Loucy (cell line): Measurements from ENCODE around the gene ARHGEF17.

Experiments used
- H2AFZ ChIP-seq: fragments of 200-600 bp; sonication (generic); 2 replicates; pipeline ENCODE4 v1.6.0; 2016; ENCODE audit warnings: antibody characterized with exemption, mild to moderate bottlenecking, low read length, moderate library complexity
- H3F3A ChIP-seq: fragments of 200-600 bp; 2 replicates; pipeline ENCODE4 v1.6.0; 2016; ENCODE audit warnings: antibody characterized with exemption, low read depth, mild to moderate bottlenecking
- H3K27me3 ChIP-seq: fragments of 200-600 bp; sonication (generic); 2 replicates; pipeline ENCODE4 v1.6.1; 2014; ENCODE audit warnings: low read length, mild to moderate bottlenecking; ENCODE audit not compliant: insufficient read depth, poor library complexity, severe bottlenecking
- H3K36me3 ChIP-seq: fragments of 200-600 bp; sonication (generic); 2 replicates; pipeline ENCODE4 v1.6.1; 2016; ENCODE audit warnings: low read length; ENCODE audit not compliant: insufficient read depth
- H3K4me1 ChIP-seq: fragments of 200-600 bp; sonication (generic); 2 replicates; pipeline ENCODE4 v1.5.1; 2014; ENCODE audit warnings: low read length, mild to moderate bottlenecking; ENCODE audit not compliant: insufficient read depth, poor library complexity, severe bottlenecking
- H3K4me2 ChIP-seq: fragments of 200-600 bp; sonication (generic); 2 replicates; pipeline ENCODE4 v1.6.0; 2014; ENCODE audit warnings: antibody characterized with exemption, low read length, low read depth, mild to moderate bottlenecking; ENCODE audit not compliant: poor library complexity, severe bottlenecking
- H3K4me3 ChIP-seq: fragments of 200-600 bp; sonication (generic); 2 replicates; pipeline ENCODE4 v1.5.1; 2014; ENCODE audit warnings: low read length, mild to moderate bottlenecking, mixed read lengths; ENCODE audit not compliant: poor library complexity, severe bottlenecking
- H3K79me2 ChIP-seq: fragments of 200-600 bp; sonication (generic); 2 replicates; pipeline ENCODE4 v1.6.1; 2014; ENCODE audit warnings: low read length; ENCODE audit not compliant: insufficient read depth
- H3K9ac ChIP-seq: fragments of 200-600 bp; sonication (generic); 2 replicates; pipeline ENCODE4 v1.6.0; 2014; ENCODE audit warnings: mild to moderate bottlenecking, low read depth, low read length, moderate library complexity; ENCODE audit not compliant: poor library complexity, severe bottlenecking
- H3K9me2 ChIP-seq: fragments of 200-600 bp; sonication (generic); replicated peaks from 2 replicates; pipeline ENCODE4 v1.6.1; 2016; ENCODE audit warnings: low read depth, low read length, mixed read lengths
- H3K9me3 ChIP-seq: fragments of 200-600 bp; sonication (generic); 2 replicates; pipeline ENCODE4 v1.6.1; 2014; ENCODE audit warnings: mild to moderate bottlenecking, antibody characterized with exemption, low read length, low read depth; ENCODE audit not compliant: insufficient read depth
- H4K20me1 ChIP-seq: fragments of 200-600 bp; sonication (generic); 2 replicates; pipeline ENCODE4 v1.6.0; 2014; ENCODE audit warnings: antibody characterized with exemption, low read length, mild to moderate bottlenecking; ENCODE audit not compliant: insufficient read depth, poor library complexity, severe bottlenecking
- EZH2phosphoT487 ChIP-seq: fragments of 200-600 bp; IDR thresholded peaks from 2 replicates; pipeline ENCODE4 v1.6.1; 2018; ENCODE audit warnings: antibody characterized with exemption, mild to moderate bottlenecking, moderate library complexity, borderline replicate concordance
- TF ChIP-seq, protein P1 (sequence below): fragments of 200-600 bp; sonication (generic); conservative IDR thresholded peaks from 2 replicates; pipeline ENCODE4 v1.5.1; 2014; ENCODE audit warnings: mild to moderate bottlenecking, antibody characterized with exemption, low read length

Gene ARHGEF17

DNA sequence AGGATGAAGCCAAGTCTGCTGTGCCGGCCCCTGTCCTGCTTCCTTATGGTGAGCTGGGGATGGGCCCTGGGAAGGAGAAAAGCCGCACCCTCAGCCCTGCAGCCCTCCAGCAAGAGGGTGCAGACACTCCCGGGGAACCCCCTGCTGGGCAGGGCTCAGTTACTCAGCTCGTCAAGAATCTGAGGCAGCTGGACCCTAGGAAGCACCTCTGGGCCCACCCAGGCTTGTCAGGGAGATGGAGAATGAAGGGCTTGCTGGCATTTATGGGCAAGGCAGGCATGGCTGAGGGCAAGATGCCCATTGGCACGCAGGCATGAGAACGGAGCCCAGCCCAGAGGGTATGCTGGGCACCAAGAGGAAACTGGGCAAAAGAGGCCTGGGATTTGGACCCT lies 81.1 kb downstream of the ARHGEF17 start:
- Histone ChIP-seq H2AFZ (no peak overlapping the region), H4K20me1 (peaks cover 28% of the 10 kb centered on the region), H3K9me2 (no peaks in the 10 kb centered on the region), H3F3A (no peaks in the 10 kb centered on the region), H3K79me2 (peaks cover 53% of the 10 kb centered on the region), H3K4me1 (peaks cover 36% of the 10 kb centered on the region), H3K4me2 (no peak overlapping the region), H3K4me3 (no peak overlapping the region), H3K27me3 (no peaks in the 10 kb centered on the region), H3K9ac (no peak overlapping the region), H3K36me3 (peaks cover 41% of the 10 kb centered on the region; the same call in 1 of the 2 replicates), H3K9me3 (no peaks in the 10 kb centered on the region)
- no peak for TF ChIP-seq EZH2phosphoT487
- TF ChIP-seq, protein P1, sequence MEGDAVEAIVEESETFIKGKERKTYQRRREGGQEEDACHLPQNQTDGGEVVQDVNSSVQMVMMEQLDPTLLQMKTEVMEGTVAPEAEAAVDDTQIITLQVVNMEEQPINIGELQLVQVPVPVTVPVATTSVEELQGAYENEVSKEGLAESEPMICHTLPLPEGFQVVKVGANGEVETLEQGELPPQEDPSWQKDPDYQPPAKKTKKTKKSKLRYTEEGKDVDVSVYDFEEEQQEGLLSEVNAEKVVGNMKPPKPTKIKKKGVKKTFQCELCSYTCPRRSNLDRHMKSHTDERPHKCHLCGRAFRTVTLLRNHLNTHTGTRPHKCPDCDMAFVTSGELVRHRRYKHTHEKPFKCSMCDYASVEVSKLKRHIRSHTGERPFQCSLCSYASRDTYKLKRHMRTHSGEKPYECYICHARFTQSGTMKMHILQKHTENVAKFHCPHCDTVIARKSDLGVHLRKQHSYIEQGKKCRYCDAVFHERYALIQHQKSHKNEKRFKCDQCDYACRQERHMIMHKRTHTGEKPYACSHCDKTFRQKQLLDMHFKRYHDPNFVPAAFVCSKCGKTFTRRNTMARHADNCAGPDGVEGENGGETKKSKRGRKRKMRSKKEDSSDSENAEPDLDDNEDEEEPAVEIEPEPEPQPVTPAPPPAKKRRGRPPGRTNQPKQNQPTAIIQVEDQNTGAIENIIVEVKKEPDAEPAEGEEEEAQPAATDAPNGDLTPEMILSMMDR: no peak

DNA sequence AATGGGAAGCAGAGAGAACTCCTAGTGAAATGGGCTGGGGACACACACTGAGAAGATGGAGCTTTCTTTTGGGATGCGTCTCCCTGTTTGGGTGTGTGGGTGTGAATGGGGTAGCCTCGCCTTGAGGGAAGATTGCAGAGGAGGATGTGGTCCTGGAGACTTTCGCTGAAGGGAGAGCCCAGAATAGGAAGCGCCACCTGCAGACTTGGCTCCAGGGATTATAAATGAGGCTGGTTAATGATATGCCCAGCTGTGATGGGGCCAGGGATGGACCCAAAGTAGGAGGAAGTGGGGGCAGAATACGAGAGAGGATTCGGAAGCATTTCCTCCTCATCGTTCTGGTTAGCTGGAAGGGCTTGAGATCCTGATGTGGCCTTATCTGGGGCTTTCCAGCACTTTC lies 81.8 kb downstream of the ARHGEF17 start:
- no peak overlapping the region for H3K9ac ChIP-seq
- H3K4me1 ChIP-seq: peaks cover 28% of the 10 kb centered on the region
- no peaks in the 10 kb centered on the region for H3F3A ChIP-seq
- no peaks in the 10 kb centered on the region for H3K9me2 ChIP-seq
- no peaks in the 10 kb centered on the region for H3K9me3 ChIP-seq
- H4K20me1 ChIP-seq: peaks cover 20% of the 10 kb centered on the region
- H3K79me2 ChIP-seq: peaks cover 45% of the 10 kb centered on the region
- peaks cover 49% of the 10 kb centered on the region; the same call in 1 of the 2 replicates for H3K36me3 ChIP-seq
- no peak overlapping the region for H3K4me3 ChIP-seq
- H3K4me2 ChIP-seq: no peak overlapping the region
- H3K27me3 ChIP-seq: no peaks in the 10 kb centered on the region
- TF ChIP-seq, protein P1: no peak
- TF ChIP-seq EZH2phosphoT487: no peak
- no peak overlapping the region for H2AFZ ChIP-seq

GRCh38 chr11:73390601-73391565 lies 82.8 kb downstream of the ARHGEF17 start:
- Histone ChIP-seq H3K4me3 (no peak overlapping the region), H3K4me2 (no peak overlapping the region), H3K9ac (no peak overlapping the region)

More at GRCh38 chr11:73390601-73391565, 82.8 kb downstream of the ARHGEF17 start:
- Histone ChIP-seq H3K9me3 (no peaks in the 10 kb centered on the region), H3K27me3 (no peaks in the 10 kb centered on the region), H2AFZ (no peak overlapping the region), H3K79me2 (peaks cover 35% of the 10 kb centered on the region), H3F3A (no peaks in the 10 kb centered on the region), H4K20me1 (peaks cover 11% of the 10 kb centered on the region), H3K4me1 (peaks cover 18% of the 10 kb centered on the region), H3K36me3 (peaks cover 58% of the 10 kb centered on the region; the same call in 1 of the 2 replicates), H3K9me2 (no peaks in the 10 kb centered on the region)
- TF ChIP-seq, protein P1: no peak
- no peak for TF ChIP-seq EZH2phosphoT487
